PFSK-1 (cell line): ENCODE data around the gene VAV2.

Source experiments
- FOXP2 ChIP-seq: optimal IDR thresholded peaks from 2 replicates; pipeline ENCODE3; 2011; ENCODE audit warnings: borderline replicate concordance, control low read depth, inconsistent platforms; ENCODE audit not compliant: insufficient read depth; ENCODE audit errors: extremely low read length, extremely low read depth
- POLR2AphosphoS5 ChIP-seq: IDR thresholded peaks from 2 replicates; pipeline ENCODE4 v1.6.1; 2012; ENCODE audit warnings: low read depth, mild to moderate bottlenecking, control low read depth, low read length, moderate library complexity
- SIN3A ChIP-seq: IDR thresholded peaks from 2 replicates; pipeline ENCODE4 v1.6.1; 2012; ENCODE audit warnings: mild to moderate bottlenecking, low read length, moderate library complexity, borderline replicate concordance; ENCODE audit not compliant: insufficient read depth
- TAF1 ChIP-seq: IDR thresholded peaks from 2 replicates; pipeline ENCODE4 v1.6.1; 2012; ENCODE audit warnings: low read length, control low read depth, borderline replicate concordance; ENCODE audit not compliant: insufficient read depth
- TF ChIP-seq, protein P1 (sequence below), 2 experiments: IDR thresholded peaks; 2 replicates each; pipeline versions ENCODE4 v1.6.1 to v1.8.0; 2011 to 2012; ENCODE audit warnings: low read depth in 2 of 2, low read length in 2 of 2, control low read depth in 1 of 2, inconsistent platforms in 1 of 2, mild to moderate bottlenecking in 1 of 2, moderate library complexity in 1 of 2; ENCODE audit not compliant: insufficient read depth in 1 of 2

VAV2 gene

DNA sequence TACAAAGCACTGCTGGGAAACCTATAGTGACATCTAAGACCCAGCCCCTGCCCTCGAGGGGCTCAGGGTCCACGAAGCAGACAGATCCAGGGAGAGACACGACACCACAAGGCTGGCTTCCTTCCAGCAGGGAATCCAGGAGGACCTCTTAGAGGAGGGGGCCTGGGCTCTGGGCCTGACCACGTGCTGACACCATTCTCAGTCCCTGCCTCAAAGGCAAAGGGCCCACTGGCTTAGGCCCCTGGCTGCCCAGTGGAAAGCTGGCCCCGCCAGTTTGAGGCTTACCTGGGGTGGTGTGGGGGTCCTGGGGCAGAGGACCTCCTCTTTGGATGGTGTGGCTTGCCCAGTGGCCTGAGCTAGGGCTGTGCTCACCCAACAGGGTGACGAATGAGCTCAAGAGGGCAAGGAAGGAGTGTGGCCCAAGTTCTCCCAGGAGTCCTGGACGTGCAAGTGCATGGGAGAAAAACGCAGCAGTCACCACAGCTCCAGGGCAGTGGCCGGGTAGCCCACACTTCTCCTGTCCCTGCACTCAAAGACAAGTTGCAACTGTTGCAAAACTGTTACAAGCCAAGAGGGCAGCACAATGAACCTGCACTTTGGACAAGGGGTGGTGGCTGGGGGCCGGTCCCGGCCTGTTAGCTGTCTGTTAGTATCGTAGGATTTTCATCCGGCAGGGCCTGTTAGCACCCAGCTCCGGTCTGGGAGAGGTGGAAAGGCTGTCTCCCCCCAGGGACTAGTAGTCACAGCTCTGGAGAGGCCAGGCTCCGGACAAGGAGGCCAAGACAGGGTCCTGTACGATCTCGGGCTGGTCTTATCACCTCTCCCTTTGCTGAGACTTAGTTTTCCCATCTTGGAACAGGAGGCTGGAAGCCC is 252.5 kb downstream of the VAV2 start:
- TF ChIP-seq TAF1, result no peak
- TF ChIP-seq SIN3A, result no peak
- no peak for TF ChIP-seq POLR2AphosphoS5
- TF ChIP-seq FOXP2, result no peak
- TF ChIP-seq, protein P1, sequence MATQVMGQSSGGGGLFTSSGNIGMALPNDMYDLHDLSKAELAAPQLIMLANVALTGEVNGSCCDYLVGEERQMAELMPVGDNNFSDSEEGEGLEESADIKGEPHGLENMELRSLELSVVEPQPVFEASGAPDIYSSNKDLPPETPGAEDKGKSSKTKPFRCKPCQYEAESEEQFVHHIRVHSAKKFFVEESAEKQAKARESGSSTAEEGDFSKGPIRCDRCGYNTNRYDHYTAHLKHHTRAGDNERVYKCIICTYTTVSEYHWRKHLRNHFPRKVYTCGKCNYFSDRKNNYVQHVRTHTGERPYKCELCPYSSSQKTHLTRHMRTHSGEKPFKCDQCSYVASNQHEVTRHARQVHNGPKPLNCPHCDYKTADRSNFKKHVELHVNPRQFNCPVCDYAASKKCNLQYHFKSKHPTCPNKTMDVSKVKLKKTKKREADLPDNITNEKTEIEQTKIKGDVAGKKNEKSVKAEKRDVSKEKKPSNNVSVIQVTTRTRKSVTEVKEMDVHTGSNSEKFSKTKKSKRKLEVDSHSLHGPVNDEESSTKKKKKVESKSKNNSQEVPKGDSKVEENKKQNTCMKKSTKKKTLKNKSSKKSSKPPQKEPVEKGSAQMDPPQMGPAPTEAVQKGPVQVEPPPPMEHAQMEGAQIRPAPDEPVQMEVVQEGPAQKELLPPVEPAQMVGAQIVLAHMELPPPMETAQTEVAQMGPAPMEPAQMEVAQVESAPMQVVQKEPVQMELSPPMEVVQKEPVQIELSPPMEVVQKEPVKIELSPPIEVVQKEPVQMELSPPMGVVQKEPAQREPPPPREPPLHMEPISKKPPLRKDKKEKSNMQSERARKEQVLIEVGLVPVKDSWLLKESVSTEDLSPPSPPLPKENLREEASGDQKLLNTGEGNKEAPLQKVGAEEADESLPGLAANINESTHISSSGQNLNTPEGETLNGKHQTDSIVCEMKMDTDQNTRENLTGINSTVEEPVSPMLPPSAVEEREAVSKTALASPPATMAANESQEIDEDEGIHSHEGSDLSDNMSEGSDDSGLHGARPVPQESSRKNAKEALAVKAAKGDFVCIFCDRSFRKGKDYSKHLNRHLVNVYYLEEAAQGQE (IDR thresholded peaks at IDR 0.05; ENCODE audit: insufficient read depth in 1 of 2, low read depth in 2 of 2, low read length in 2 of 2), result no peak

DNA sequence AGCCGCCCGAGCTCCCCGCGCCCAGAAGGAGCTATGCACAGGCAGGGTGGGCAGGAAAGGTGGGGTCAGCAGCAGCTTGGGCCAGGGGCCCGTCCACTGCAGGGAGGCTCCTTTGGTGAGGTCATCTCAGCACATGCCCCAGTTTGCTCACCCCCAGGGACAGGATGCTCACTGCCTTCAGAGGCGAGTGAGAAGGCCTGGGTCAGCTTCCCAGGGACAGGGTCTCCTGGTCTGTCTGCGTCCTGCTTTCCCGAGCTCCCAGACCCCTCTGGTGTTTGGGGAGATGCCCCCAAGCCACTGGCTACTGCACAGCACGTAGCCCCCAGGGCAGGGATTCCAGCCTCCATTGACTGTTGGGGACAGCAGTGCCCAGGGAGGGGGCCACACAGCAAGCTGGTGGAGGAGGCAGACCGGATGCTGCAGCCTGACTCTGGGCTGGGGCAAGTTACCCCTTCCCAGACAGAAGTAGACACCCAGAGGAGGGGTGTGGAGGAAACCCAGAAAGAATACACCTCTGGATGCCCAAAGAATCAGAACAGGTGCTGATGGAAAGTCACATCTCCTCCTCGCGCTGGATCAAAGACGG is 253.4 kb downstream of the VAV2 start:
- TF ChIP-seq TAF1 (no peak), FOXP2 (no peak), POLR2AphosphoS5 (no peak), SIN3A (no peak)
- TF ChIP-seq, protein P1 (IDR thresholded peaks at IDR 0.05; ENCODE audit: insufficient read depth in 1 of 2, low read depth in 2 of 2, low read length in 2 of 2), result no peak

- 0 out of 2 replicates have a peak, but pooled peaks have one; percentile 44 for TF ChIP-seq POLR2AphosphoS5
- TF ChIP-seq, protein P1 (IDR thresholded peaks at IDR 0.05; ENCODE audit: insufficient read depth in 1 of 2, low read depth in 2 of 2, low read length in 2 of 2), result no peak
- TF ChIP-seq FOXP2, result peak; percentile 34
- TF ChIP-seq TAF1, result no peak
- TF ChIP-seq SIN3A, result no peak
Observed at GRCh38 chr9:133737774-133738639, 254.1 kb downstream of the VAV2 start, which contains the start of gene SARDH. Gene SARDH (minus strand): TSS chr9:133738352. CDS start chr9:133734173, 4,179 bp downstream.

DNA sequence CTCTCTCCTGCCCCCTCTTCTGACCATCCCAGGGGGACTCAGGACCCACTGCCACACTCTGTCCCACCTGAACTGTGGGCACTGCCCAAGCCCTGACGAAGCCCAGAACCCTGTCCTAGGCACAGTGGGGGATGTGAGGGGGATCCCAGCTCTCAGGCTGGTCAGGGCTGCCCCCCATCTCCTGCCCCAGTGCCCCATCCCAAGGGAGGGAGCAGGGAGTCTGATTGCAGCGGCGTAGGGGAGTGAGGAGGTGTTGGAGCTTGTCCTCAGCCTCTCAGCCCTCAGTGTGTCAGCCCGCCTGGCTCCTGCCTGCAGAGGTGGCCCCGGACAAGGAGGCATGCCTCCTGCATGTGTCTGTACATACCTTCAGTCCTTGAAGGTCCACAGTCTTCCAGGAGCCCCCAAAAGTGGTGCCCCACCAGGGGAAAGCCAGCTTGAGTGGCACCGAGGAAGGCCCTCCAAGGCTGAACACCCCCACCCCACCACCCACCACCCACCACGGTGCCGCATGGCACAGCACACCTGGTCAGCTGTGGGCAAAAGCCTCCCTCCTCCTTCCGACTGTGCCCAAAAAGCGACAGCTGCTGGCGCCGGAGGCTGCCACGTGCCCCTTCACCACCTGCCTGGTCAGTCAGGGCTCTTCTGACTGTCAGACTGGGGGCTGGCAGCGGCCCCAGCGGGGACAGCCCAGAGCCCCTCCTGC is 254.9 kb downstream of the VAV2 start:
- TF ChIP-seq, protein P1 (IDR thresholded peaks at IDR 0.05; ENCODE audit: insufficient read depth in 1 of 2, low read depth in 2 of 2, low read length in 2 of 2), result no peak
- TF ChIP-seq POLR2AphosphoS5 (no peak), TAF1 (no peak), FOXP2 (no peak), SIN3A (no peak)
